Activated CD8-positive, alpha-beta memory T cell treated with anti-CD3 and anti-CD28 coated beads, Interleukin-2, amount 50 U/mL, for 1 hour (primary cell): ENCODE results near the gene SFT2D3.

ENCODE experiments used
- DNase-seq: peaks from one replicate; pipeline ENCODE4 v3.0.0-alpha.2; 2020; ENCODE audit errors: extremely low read depth

Gene SFT2D3

GRCh38 chr2:127707890-127708648 lies 6.8 kb downstream of the SFT2D3 start:
- DNase-seq = no peak

- no peak for DNase-seq
Observed at GRCh38 chr2:127709336-127709735, 8.0 kb downstream of the SFT2D3 start.

GRCh38 chr2:127712999-127713398 lies 11.7 kb downstream of the SFT2D3 start:
- no peak for DNase-seq

GRCh38 chr2:127713562-127713961 lies 12.3 kb downstream of the SFT2D3 start:
- no peak for DNase-seq

GRCh38 chr2:127715778-127716449 lies 14.6 kb downstream of the SFT2D3 start:
- no peak for DNase-seq

GRCh38 chr2:127718271-127718670 lies 17.0 kb downstream of the SFT2D3 start:
- DNase-seq = no peak

GRCh38 chr2:127719301-127720218 lies 18.3 kb downstream of the SFT2D3 start:
- no peak for DNase-seq

GRCh38 chr2:127721311-127721977 lies 20.1 kb downstream of the SFT2D3 start:
- no peak for DNase-seq

GRCh38 chr2:127721978-127722355 lies 20.7 kb downstream of the SFT2D3 start:
- DNase-seq = no peak

GRCh38 chr2:127722807-127723206 lies 21.5 kb downstream of the SFT2D3 start:
- no peak for DNase-seq

- DNase-seq = no peak
Observed at GRCh38 chr2:127726158-127726880, 25.0 kb downstream of the SFT2D3 start.

- no peak for DNase-seq
Observed at GRCh38 chr2:127733113-127733815, 32.0 kb downstream of the SFT2D3 start.

- no peak for DNase-seq
Observed at GRCh38 chr2:127733816-127734537, 32.7 kb downstream of the SFT2D3 start.

GRCh38 chr2:127735044-127735443 lies 33.7 kb downstream of the SFT2D3 start:
- DNase-seq = no peak

- DNase-seq = no peak
Observed at GRCh38 chr2:127735537-127736399, 34.5 kb downstream of the SFT2D3 start.

GRCh38 chr2:127737892-127738291 lies 36.6 kb downstream of the SFT2D3 start:
- DNase-seq = no peak

- no peak for DNase-seq
Observed at GRCh38 chr2:127739800-127740199, 38.5 kb downstream of the SFT2D3 start.

GRCh38 chr2:127740665-127741288 lies 39.5 kb downstream of the SFT2D3 start:
- DNase-seq = no peak
